ENCODE data around the gene HSPBAP1. TPM values are rescaled to one million over a fixed set of nuclear protein-coding genes. Genes with fewer than 3 reads are reported as not detected.

The HSPBAP1 gene
- total and polyA plus RNA-seq, 9 of the 15 experiments (the other 6 are each of a cell fraction or from before 2014, with no cell fraction given) = 2.1 to 4.5 (median 3.4) TPM

DNA sequence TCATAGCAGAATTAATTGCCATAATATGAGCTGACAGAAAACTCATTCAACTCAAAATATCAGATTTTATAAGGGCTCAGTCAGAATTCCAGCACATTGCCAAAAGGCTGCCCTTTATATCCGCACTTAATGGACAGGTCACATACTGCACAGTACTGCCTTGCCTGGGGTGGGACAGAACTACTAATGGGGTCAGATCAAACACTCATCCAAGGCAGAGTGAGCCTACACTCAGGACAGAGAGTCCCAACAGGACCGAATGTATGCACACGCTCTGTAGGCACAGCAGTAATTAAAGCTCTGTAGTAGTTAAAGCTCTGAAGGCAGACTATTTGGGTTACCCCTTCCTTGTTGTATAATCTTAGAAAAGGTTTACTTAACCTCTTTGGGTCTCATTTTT, 27.2 kb downstream of the HSPBAP1 start:
- no peaks in the 10 kb centered on the region for H3K27me3 ChIP-seq (ENCODE audit: control insufficient read depth in 2 of 2, insufficient read depth in 2 of 2, low read length in 2 of 2)
- ChIA-PET POLR2A (no interaction called here), CTCF (ENCODE audit: low intra/inter-chr PET ratio) (no interaction called here)
- H3K4me2 ChIP-seq (ENCODE audit: insufficient read depth, low read length) = no peak overlapping the region
- no peaks in the 10 kb centered on the region for H3K4me1 ChIP-seq (replicated peaks in 1 of 2; ENCODE audit: control insufficient read depth in 2 of 2, insufficient read depth in 2 of 2, low read length in 2 of 2)
- H3K36me3 ChIP-seq (ENCODE audit: control insufficient read depth, insufficient read depth, low read length) = no peaks in the 10 kb centered on the region
- ATAC-seq (no peak), FAIRE-seq (no peak), DNase-seq (ENCODE audit: extremely low read depth in 1 of 4, low spot score in 3 of 4) (no peak)
- in situ Hi-C loops (cut with MboI) (no loop called here), intact Hi-C loops (cut with micrococcal nuclease) (no loop called here)
- H4K20me1 ChIP-seq (replicated peaks; ENCODE audit: control insufficient read depth, insufficient read depth, low read length) = no peaks in the 10 kb centered on the region
- no peak overlapping the region for H3K4me3 ChIP-seq
- no TSS peak for BruUV-seq (replicated peaks)
- no peak overlapping the region for H3K27ac ChIP-seq (ENCODE audit: extremely low read depth, low read depth, low read length)
- H2AFZ ChIP-seq (ENCODE audit: low read depth, low read length) = no peak overlapping the region
- 89% methylated on average over 3 of the region's 3 CpGs for WGBS (ENCODE audit: insufficient coverage, low coverage, missing lambda C conversion rate)
- H3K9me1 ChIP-seq (ENCODE audit: control insufficient read depth, insufficient read depth, low read length) = no peaks in the 10 kb centered on the region
- TF ChIP-seq, protein P1, sequence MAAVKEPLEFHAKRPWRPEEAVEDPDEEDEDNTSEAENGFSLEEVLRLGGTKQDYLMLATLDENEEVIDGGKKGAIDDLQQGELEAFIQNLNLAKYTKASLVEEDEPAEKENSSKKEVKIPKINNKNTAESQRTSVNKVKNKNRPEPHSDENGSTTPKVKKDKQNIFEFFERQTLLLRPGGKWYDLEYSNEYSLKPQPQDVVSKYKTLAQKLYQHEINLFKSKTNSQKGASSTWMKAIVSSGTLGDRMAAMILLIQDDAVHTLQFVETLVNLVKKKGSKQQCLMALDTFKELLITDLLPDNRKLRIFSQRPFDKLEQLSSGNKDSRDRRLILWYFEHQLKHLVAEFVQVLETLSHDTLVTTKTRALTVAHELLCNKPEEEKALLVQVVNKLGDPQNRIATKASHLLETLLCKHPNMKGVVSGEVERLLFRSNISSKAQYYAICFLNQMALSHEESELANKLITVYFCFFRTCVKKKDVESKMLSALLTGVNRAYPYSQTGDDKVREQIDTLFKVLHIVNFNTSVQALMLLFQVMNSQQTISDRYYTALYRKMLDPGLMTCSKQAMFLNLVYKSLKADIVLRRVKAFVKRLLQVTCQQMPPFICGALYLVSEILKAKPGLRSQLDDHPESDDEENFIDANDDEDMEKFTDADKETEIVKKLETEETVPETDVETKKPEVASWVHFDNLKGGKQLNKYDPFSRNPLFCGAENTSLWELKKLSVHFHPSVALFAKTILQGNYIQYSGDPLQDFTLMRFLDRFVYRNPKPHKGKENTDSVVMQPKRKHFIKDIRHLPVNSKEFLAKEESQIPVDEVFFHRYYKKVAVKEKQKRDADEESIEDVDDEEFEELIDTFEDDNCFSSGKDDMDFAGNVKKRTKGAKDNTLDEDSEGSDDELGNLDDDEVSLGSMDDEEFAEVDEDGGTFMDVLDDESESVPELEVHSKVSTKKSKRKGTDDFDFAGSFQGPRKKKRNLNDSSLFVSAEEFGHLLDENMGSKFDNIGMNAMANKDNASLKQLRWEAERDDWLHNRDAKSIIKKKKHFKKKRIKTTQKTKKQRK (IDR thresholded peaks at IDR 0.05; ENCODE audit: borderline replicate concordance, low read depth, low read length) = no peak
- TF ChIP-seq HOMEZ (CRISPR knock-in tag; IDR thresholded peaks at IDR 0.05) (no peak), ZNF668 (CRISPR knock-in tag; IDR thresholded peaks at IDR 0.05) (no peak), MAFF (IDR thresholded peaks at IDR 0.05; ENCODE audit: low read length) (no peak), NR2C1 (IDR thresholded peaks at IDR 0.05) (no peak), NR2C1 (tag; IDR thresholded peaks at IDR 0.05) (no peak), CHD4 (IDR thresholded peaks at IDR 0.05; ENCODE audit: insufficient read depth, insufficient replicate concordance, low read depth, low read length, poor library complexity, severe bottlenecking) (no peak), ZFPM2 (CRISPR knock-in tag; IDR thresholded peaks at IDR 0.05) (no peak), SAP30 (IDR thresholded peaks at IDR 0.05; ENCODE audit: borderline replicate concordance, insufficient read depth, low read depth, low read length, poor library complexity, severe bottlenecking) (no peak), NCOA2 (IDR thresholded peaks at IDR 0.05; ENCODE audit: partially characterized antibody in 2 of 2) (no peak), EZH2 (IDR thresholded peaks at IDR 0.05; ENCODE audit: borderline replicate concordance, low read depth, low read length) (no peak), ZBED1 (IDR thresholded peaks at IDR 0.05) (no peak)
- TF ChIP-seq, protein P2, sequence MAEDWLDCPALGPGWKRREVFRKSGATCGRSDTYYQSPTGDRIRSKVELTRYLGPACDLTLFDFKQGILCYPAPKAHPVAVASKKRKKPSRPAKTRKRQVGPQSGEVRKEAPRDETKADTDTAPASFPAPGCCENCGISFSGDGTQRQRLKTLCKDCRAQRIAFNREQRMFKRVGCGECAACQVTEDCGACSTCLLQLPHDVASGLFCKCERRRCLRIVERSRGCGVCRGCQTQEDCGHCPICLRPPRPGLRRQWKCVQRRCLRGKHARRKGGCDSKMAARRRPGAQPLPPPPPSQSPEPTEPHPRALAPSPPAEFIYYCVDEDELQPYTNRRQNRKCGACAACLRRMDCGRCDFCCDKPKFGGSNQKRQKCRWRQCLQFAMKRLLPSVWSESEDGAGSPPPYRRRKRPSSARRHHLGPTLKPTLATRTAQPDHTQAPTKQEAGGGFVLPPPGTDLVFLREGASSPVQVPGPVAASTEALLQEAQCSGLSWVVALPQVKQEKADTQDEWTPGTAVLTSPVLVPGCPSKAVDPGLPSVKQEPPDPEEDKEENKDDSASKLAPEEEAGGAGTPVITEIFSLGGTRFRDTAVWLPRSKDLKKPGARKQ (CRISPR knock-in tag; IDR thresholded peaks at IDR 0.05) = no peak
- TF ChIP-seq, protein P3, sequence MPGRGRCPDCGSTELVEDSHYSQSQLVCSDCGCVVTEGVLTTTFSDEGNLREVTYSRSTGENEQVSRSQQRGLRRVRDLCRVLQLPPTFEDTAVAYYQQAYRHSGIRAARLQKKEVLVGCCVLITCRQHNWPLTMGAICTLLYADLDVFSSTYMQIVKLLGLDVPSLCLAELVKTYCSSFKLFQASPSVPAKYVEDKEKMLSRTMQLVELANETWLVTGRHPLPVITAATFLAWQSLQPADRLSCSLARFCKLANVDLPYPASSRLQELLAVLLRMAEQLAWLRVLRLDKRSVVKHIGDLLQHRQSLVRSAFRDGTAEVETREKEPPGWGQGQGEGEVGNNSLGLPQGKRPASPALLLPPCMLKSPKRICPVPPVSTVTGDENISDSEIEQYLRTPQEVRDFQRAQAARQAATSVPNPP (IDR thresholded peaks at IDR 0.05; ENCODE audit: borderline replicate concordance, insufficient read depth, insufficient read length) = no peak
- no peaks in the 10 kb centered on the region for H3K79me2 ChIP-seq (ENCODE audit: control insufficient read depth, insufficient read depth, low read length)
- H3K9me3 ChIP-seq (replicated peaks; ENCODE audit: control insufficient read depth, insufficient read depth, low read depth, low read length) = no peaks in the 10 kb centered on the region
- H3K9ac ChIP-seq (ENCODE audit: insufficient read depth in 1 of 2, low read depth in 2 of 2, low read length in 2 of 2) = no peak overlapping the region
